Epithelial cell of esophagus (primary cell): ENCODE measurements around the gene APBB2.

Experiments used
- DNase-seq: peaks from one replicate; pipeline ENCODE4 v3.0.0; 2010; ENCODE audit warnings: low read depth
- H3K4me3 ChIP-seq: 2 replicates; pipeline ENCODE4 v1.5.1; 2011; ENCODE audit warnings: mild to moderate bottlenecking, low read length, control low read depth
- TF ChIP-seq, protein P1 (sequence below): IDR thresholded peaks from 2 replicates; pipeline ENCODE4 v1.5.1; 2011; ENCODE audit warnings: low read depth, mild to moderate bottlenecking, low read length, control low read depth, inconsistent platforms; ENCODE audit not compliant: insufficient read depth; ENCODE audit errors: missing control alignments

Gene APBB2

GRCh38 chr4:41214136-41214824 is at the start of gene APBB2:
Gene APBB2, minus strand, starts transcription at chr4:41214542. Its CDS starts 181,288 bp downstream, at chr4:41033254.
- DNase-seq = peak; percentile 98
- TF ChIP-seq, protein P1, sequence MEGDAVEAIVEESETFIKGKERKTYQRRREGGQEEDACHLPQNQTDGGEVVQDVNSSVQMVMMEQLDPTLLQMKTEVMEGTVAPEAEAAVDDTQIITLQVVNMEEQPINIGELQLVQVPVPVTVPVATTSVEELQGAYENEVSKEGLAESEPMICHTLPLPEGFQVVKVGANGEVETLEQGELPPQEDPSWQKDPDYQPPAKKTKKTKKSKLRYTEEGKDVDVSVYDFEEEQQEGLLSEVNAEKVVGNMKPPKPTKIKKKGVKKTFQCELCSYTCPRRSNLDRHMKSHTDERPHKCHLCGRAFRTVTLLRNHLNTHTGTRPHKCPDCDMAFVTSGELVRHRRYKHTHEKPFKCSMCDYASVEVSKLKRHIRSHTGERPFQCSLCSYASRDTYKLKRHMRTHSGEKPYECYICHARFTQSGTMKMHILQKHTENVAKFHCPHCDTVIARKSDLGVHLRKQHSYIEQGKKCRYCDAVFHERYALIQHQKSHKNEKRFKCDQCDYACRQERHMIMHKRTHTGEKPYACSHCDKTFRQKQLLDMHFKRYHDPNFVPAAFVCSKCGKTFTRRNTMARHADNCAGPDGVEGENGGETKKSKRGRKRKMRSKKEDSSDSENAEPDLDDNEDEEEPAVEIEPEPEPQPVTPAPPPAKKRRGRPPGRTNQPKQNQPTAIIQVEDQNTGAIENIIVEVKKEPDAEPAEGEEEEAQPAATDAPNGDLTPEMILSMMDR = peak; percentile 55
- peak within 1 kb of the TSS; percentile 90 for H3K4me3 ChIP-seq

DNA sequence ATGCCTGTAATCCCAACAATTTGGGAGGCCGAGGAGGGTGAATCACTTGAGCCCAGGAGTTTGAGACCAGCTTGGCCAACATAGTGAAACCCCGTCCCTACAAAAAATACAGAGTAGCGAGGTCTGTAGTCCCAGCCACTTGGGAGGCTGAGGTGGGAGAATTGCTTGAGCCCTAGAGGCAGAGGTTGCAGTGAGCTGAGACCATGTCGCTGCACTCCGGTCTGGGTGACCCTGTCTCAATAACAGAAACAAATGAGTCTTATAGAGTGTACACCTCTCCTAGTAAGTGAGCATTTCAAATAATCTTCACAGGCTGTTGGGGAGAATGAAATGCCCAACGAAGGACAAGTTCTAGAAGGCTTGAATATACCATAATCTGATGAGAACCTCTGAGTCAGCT is 47.9 kb upstream of the APBB2 start:
- no peak overlapping the region for H3K4me3 ChIP-seq
- TF ChIP-seq, protein P1 = no peak
- DNase-seq = no peak

DNA sequence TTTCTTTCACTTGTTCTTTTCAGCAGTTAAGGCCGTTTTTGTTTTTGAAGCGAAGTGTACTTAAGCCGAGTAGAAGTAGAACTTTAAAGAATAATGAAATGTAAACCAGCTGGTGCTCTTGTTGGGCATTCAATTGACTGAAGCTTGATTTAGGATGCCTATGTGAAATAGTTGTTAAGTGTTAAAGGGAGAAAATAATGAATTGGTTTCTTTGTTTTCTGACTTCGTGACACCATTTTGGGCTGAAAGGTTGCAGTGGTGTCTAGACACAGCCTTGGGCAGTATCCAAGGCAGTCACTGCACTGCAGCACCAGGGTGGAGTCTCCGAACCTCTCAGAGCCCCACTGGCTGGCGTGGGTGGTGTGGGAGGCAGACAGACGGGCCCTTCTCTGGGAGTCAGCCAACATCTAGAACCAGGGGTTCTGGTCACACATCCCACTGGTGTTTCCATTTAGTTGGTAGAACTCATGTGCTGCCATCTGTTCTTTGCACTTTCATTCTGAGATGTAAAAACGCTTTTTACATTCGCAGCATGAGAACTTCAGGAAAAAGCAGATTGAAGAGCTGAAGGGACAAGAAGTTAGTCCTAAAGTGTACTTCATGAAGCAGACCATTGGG is 45.9 kb upstream of the APBB2 start:
- TF ChIP-seq, protein P1 = no peak
- DNase-seq = no peak
- no peak overlapping the region for H3K4me3 ChIP-seq

DNA sequence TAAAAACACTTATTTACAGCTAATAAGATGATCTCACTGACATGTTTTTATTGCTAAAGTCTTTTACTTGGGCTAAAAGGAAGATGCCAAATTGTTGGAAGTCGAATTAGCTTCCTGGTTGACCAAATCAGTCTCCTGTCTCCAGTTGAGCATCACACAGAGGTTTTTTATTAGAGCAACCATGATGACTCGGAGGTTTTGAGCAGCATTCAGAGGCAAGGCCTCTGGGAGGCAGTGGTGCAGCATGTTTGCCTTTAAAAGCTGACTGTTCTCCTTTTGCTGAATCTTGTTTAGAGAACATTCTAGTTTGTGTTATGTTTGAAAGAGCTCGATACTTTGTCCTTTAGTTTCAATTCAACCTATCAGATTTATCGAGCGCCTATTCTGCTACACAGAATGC is 44.4 kb upstream of the APBB2 start:
- no peak overlapping the region for H3K4me3 ChIP-seq
- peak; percentile 63 for DNase-seq

GRCh38 chr4:41257906-41258305 is 43.6 kb upstream of the APBB2 start:
- no peak overlapping the region for H3K4me3 ChIP-seq
- no peak for DNase-seq
- TF ChIP-seq, protein P1 = no peak

More for the DNA sequence above, 44.4 kb upstream of the APBB2 start:
- TF ChIP-seq, protein P1 = peak; percentile 50

- peak; percentile 38 for DNase-seq
- TF ChIP-seq, protein P1 = no peak
- H3K4me3 ChIP-seq = peak overlapping the region; percentile 13
These were observed 43.0 kb upstream of the APBB2 start for GRCh38 chr4:41257257-41257901.
